Measurements from ENCODE around the gene PCDH1.

- no peak for TF ChIP-seq CTCF (conservative IDR thresholded peaks at IDR 0.05 in 1 of 2, IDR thresholded peaks at IDR 0.05 in 1 of 2; ENCODE audit: extremely low read depth in 1 of 2, insufficient read depth in 1 of 2, low read depth in 1 of 2, low read length in 2 of 2)
- no peak for TF ChIP-seq EZH2 (IDR thresholded peaks at IDR 0.05; ENCODE audit: borderline replicate concordance, low read length)
Observed at GRCh38 chr5:141807329-141807728, 70.9 kb downstream of the PCDH1 start.
